HG03135 (cell line): ENCODE measurements around the gene CYP27C1.
A peak's percentile ranks its signal among the peaks of the same experiment; 100 is the strongest.
"Not testable (repeated sequence)": the region's sequence is repeated elsewhere in the genome, so short reads cannot be mapped to it uniquely, and the experiment has no call there.

Experiments used
- ATAC-seq: cut with Tn5 transposase; IDR thresholded peaks from one replicate; pipeline ENCODE4 v1.9.1; 2021; ENCODE audit warnings: mild to moderate bottlenecking, moderate library complexity; ENCODE audit not compliant: unreplicated experiment

The CYP27C1 gene

DNA sequence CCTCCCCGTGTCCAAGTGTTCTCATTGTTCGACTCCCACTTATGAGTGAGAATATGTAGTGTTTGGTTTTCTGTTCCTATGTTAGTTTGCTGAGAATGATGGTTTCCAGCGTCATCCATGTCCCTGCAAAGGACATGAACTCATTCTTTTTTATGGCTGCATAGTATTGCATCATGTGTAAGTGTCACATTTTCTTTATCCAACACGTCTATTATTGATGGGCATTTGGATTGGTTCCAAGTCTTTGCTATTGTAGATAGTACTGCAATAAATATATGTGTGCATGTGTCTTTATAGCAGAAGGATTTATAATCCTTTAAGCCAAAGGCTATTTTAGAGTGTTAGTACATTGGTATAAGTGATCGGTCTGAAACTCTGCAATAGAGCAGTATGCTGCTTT, 4.0 kb upstream of the CYP27C1 start:
- ATAC-seq = not testable (repeated sequence)

DNA sequence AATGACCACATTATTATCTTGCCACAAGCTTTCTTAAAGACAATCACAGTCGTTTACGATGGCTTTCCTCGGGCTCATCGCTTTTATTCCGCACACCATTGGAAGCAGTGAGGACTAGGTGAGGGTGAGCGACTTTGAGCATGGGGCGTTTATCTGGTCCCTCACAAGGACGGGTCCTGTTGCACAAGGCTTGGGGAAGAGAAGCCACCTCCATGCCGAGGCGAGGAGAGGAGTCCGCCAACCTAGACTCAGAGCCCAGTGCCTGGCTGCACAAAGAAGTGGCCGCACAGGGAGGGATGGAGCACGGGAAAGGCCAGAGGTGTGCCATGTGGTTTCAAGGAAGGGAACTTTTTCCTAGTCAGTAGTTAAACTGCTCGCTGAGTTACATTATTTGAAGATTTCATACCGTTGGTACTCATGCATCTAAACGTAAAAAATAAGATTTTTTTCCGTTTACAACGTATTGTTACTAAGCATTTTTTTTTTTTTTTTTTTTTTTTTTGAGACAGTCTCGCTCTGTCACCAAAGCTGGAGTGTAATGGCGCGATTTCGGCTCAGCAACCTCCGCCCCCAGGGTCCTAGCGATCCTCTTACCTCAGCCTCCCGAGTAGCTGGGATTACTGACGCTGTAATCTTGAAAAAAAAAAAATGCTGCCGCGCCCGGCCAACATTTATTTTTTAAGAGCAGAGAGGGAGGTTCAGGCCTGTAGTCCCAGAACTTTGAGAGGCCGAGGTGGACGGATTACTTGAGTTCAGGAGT, 849 bp upstream of the CYP27C1 start:
- ATAC-seq = no peak

GRCh38 chr2:127219171-127220070, 678 bp downstream of the CYP27C1 start:
- no peak for ATAC-seq

GRCh38 chr2:127218812-127219170, 1.3 kb downstream of the CYP27C1 start:
- no peak for ATAC-seq

GRCh38 chr2:127217470-127218325, 2.4 kb downstream of the CYP27C1 start:
- no peak for ATAC-seq

- ATAC-seq = no peak
Observed at GRCh38 chr2:127216593-127216992, 3.5 kb downstream of the CYP27C1 start.

DNA sequence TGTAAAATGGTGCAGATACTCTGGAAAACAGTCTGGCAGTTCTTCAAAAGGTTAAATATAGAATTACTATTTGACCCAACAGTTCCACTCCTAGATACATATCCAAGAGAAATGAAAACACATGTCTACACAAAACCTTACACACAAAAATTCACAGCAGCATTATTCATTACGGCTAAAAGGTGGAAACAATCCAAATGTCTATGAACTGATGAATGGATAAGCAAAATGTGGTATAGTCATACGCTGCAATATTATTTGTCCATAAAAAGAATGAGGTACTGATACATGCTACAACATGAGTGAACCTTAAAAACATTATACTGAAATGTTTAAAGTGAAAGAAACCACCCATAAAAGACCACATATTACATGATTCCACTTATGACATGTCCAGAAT, 4.0 kb downstream of the CYP27C1 start:
- no peak for ATAC-seq

- not testable (repeated sequence) for ATAC-seq
Observed at GRCh38 chr2:127214201-127214600, 5.9 kb downstream of the CYP27C1 start.

DNA sequence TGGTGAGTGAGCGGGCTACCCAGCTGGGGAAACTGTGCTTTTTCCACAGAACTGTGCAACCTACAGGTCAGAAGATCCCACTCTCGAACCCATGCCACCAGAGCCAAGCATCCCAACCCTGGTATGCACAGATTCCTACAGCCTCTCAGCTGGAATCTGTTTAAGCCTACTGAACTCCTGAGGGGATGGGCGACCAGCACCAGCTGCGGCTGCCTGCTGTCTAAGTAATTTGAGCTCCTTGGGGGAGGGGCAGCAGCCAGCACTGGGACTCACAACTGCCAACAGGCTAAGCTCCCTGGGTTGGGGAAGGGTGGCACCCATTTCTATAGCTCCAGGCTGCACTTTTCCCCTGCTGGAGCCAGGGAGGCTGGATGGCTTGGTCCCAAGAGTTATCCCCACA, 11.8 kb downstream of the CYP27C1 start:
- ATAC-seq = no peak

- no peak for ATAC-seq
Observed at GRCh38 chr2:127205218-127206125, 14.6 kb downstream of the CYP27C1 start.

DNA sequence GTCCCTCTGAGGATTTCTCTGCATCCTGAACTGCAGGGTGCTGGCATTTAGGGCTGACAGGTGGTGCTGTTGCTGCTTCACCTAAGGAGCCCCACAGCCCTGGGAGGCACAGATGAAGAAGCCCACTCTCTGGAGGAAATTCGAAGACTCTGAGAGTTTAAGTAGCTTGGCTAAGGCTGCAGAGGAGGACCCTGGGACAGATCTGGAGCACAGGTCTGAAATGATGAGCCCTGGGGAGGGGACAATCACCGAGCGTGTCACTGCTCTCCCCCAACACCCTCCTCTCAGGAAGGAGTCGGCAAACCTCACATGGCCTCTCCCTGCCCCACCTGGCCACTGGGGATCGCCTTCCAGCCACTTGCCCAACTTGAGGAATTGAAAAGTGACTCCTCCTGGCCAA, 18.6 kb downstream of the CYP27C1 start:
- no peak for ATAC-seq

GRCh38 chr2:127200962-127201361, 19.1 kb downstream of the CYP27C1 start:
- no peak for ATAC-seq

GRCh38 chr2:127199223-127199622, 20.9 kb downstream of the CYP27C1 start:
- ATAC-seq = no peak

- peak; percentile 85 for ATAC-seq
Observed at GRCh38 chr2:127197475-127198385, 22.4 kb downstream of the CYP27C1 start.

DNA sequence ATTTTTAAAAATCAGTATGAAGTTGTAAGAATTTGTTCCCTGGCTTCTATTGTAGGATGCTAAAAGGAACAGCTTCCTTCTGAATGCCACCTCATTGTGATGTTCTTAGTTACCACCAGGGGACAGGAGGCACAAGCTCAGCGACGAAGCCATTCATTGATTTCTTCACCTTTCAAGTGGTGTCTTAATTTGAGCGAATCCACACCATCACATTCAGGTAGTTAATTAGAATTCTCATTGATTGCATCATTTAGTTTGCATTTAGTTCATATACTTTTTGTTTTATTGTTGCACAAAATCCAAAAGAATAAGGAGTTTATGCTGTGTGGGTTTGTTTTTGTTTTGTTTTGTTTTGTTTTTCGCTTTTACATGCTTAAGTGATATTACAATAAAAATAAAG, 23.1 kb downstream of the CYP27C1 start:
- no peak for ATAC-seq

DNA sequence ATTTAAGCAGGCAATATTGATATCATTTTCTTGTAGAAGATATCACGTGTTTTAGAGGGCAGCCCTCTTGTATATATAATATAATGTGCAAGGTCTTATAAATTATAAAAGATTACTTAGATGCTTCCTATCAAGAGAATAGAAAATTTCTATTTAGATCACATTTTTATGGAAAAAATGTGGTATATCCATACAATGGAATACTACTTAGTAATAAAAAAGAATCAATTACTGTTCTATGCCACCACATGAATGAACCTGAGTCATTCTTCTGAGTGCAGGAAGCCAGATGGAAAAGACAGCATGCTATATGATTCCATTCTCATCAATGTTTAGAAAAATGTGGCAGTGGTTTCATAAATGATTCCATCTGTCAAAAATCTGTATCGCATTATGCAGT, 23.6 kb downstream of the CYP27C1 start:
- no peak for ATAC-seq

DNA sequence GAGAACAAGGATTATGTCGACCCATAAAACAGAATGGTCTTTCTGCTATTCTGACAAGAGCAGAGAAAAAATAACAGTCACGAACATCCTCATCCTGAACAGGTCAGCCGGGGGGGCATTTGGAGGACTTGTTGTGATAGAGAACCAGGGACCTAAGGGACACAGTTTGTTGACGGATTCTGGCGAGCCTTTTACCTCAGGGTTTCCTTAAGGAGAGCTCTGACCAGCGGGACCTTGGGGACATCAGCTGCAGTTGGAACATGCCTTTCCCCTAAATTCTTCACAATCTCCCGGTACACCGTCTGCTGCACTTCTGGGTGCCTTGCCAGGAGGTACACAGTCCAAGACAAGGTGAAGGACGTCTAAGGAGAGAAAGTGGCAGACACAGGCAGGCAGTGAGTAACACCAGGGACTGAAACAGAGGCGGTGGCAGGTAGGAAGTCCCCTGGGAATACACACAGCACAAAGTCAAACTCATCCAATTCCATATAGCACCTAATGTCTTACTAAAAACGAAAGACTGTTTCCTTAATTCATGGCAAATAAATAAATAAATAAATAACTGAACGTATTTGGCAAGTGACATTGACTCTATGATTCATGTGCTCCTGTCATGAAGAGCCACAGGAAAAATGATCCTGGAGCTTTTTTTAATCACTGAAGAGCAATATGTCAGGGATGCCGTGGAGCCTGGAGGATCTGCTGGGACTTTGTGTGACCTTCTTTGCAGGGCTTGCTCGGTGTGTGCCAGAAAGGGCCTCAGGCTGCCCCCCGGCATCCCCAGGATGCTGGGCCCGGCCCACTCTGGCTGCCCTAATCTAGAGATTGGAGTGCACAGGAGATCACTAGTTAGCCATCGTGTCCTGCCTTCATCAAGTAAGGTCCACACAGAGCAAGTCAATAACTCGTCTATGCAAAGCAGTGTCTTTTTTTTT, 24.7 kb downstream of the CYP27C1 start:
- ATAC-seq = no peak

DNA sequence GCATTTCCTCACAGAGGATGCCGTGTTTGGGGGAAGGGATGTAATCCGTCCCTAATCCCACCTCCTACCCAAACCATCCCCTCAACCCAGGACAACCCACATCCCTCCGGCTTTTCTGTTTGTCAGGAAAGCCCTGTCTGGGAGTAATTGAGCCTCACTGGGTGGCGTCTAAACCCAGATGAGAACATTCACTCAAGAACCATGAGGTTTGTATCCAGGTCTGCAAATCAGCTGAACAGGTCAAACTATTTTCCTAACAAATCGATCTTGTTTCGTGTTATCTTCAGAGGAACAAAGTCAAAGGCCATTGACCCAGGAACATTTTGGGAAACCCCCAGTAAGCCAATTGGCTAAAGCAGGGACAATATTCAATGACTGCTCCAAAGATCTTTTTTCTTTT, 25.7 kb downstream of the CYP27C1 start:
- ATAC-seq = no peak
